Neural crest cell (in vitro differentiated cells): ENCODE measurements around the gene FRMD6. TPM values are rescaled to one million over a fixed set of nuclear protein-coding genes. Genes with fewer than 3 reads are reported as not detected.
"Not testable (repeated sequence)": the region's sequence is repeated elsewhere in the genome, so short reads cannot be mapped to it uniquely, and the experiment has no call there.

ENCODE experiments used
- DNase-seq: peaks from one replicate; pipeline ENCODE4 v3.0.0; 2021; ENCODE audit warnings: low read depth, mixed read lengths, low spot score
- H3K27ac Mint-ChIP-seq: one replicate; pipeline ENCODE4 v1.8.0; 2021; ENCODE audit warnings: mild to moderate bottlenecking, mixed read lengths; ENCODE audit not compliant: unreplicated experiment
- H3K27me3 Mint-ChIP-seq: 2 replicates; pipeline ENCODE4 v1.8.0; 2021; ENCODE audit warnings: low read depth, mild to moderate bottlenecking, mixed read lengths
- H3K36me3 Mint-ChIP-seq: 2 replicates; pipeline ENCODE4 v1.8.0; 2021; ENCODE audit warnings: low read depth, mild to moderate bottlenecking, mixed read lengths
- H3K4me1 Mint-ChIP-seq: 2 replicates; pipeline ENCODE4 v1.8.0; 2021; ENCODE audit warnings: mixed read lengths
- H3K4me3 Mint-ChIP-seq: one replicate; pipeline ENCODE4 v1.8.0; 2021; ENCODE audit warnings: mild to moderate bottlenecking, mixed read lengths
- H3K9me3 Mint-ChIP-seq: 2 replicates; pipeline ENCODE4 v1.8.0; 2021; ENCODE audit warnings: mixed read lengths
- total RNA-seq: library from RNA; stranded (reverse); gene quantifications from 2 replicates; pipeline ENCODE4 v1.2.1, GENCODE V29; 2021
- TF ChIP-seq, protein P1 (sequence below): fragments of 200-600 bp; sonication (generic); conservative IDR thresholded peaks from 2 replicates; pipeline ENCODE4 v1.5.0; 2021; ENCODE audit warnings: antibody characterized with exemption, mild to moderate bottlenecking

The FRMD6 gene
- total RNA-seq, 1 donor from 2014 or later, result 38.0 TPM

GRCh38 chr14:51626788-51627187 is 24.9 kb upstream of the FRMD6 start:
- DNase-seq, result no peak
- H3K36me3 Mint-ChIP-seq, result no peaks in the 10 kb centered on the region
- no peaks in the 10 kb centered on the region for H3K27me3 Mint-ChIP-seq
- peaks cover 5% of the 10 kb centered on the region for H3K4me1 Mint-ChIP-seq
- no peak overlapping the region for H3K4me3 Mint-ChIP-seq
- peaks cover 4% of the 10 kb centered on the region for H3K9me3 Mint-ChIP-seq
- TF ChIP-seq, protein P1, sequence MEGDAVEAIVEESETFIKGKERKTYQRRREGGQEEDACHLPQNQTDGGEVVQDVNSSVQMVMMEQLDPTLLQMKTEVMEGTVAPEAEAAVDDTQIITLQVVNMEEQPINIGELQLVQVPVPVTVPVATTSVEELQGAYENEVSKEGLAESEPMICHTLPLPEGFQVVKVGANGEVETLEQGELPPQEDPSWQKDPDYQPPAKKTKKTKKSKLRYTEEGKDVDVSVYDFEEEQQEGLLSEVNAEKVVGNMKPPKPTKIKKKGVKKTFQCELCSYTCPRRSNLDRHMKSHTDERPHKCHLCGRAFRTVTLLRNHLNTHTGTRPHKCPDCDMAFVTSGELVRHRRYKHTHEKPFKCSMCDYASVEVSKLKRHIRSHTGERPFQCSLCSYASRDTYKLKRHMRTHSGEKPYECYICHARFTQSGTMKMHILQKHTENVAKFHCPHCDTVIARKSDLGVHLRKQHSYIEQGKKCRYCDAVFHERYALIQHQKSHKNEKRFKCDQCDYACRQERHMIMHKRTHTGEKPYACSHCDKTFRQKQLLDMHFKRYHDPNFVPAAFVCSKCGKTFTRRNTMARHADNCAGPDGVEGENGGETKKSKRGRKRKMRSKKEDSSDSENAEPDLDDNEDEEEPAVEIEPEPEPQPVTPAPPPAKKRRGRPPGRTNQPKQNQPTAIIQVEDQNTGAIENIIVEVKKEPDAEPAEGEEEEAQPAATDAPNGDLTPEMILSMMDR, result no peak
- H3K27ac Mint-ChIP-seq, result no peak overlapping the region

DNA sequence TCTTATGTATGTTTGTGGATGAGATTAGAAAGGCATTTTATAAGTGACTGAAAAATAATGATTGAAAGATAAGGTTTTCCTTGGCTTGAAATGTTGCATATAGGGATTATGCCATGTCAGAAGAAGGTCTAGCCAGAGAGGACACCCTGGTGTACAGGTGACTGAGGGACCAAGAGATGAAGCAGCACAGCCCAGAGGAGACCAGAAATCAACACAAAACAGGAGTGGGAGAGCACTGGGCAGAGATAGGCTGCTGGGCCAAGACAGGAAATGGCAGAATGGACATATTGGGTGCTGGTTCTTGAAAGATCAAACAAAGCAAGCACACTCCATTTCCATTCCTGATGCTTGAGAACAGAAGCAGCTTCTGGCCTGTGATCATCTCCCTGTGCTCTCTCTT is 24.4 kb upstream of the FRMD6 start:
- Mint-ChIP-seq H3K36me3 (peaks cover 2% of the 10 kb centered on the region), H3K27me3 (no peaks in the 10 kb centered on the region), H3K4me3 (no peak overlapping the region), H3K4me1 (peaks cover 5% of the 10 kb centered on the region), H3K27ac (no peak overlapping the region), H3K9me3 (peaks cover 7% of the 10 kb centered on the region)
- no peak for DNase-seq
- TF ChIP-seq, protein P1, result no peak

DNA sequence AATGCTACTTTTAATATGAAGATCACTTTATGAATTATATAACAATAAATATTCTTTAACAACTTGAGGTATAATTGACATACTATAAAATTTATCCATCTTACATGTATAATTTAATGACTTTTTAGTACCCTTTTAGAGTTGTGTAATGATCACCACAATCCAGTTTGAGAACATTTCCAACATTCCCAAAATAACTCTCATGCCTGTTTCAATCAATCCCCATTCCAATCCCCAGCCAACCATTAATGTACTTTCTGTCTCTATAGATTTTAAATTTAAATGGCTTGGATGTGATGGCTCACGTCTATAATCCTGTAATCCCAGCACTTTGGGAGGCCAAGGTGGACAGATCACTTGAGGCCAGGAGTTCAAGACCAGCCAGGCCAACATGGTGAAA is 23.5 kb upstream of the FRMD6 start:
- Mint-ChIP-seq H3K27me3 (no peaks in the 10 kb centered on the region), H3K4me3 (no peak overlapping the region), H3K36me3 (peaks cover 2% of the 10 kb centered on the region), H3K27ac (no peak overlapping the region), H3K4me1 (no peaks in the 10 kb centered on the region), H3K9me3 (peaks cover 7% of the 10 kb centered on the region)
- TF ChIP-seq, protein P1, result no peak
- no peak for DNase-seq

DNA sequence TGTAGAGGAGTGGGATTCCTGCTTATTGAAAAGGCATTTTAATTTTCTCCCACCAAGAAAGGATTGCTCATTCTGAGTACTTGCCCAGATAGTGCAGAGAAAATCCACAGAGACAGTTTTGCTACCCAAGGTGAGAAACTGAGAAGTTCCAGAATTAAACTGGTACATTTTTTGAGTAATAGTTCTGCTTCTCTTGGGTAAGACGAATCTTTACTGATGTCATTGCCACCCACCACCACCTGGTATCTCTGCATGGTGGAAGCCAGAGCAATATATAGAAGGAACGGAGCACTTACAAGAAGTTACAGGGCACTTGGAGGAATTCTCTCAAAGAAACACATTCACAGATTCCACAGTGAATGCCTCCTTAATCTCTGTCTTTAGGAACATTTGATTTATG is 20.7 kb upstream of the FRMD6 start:
- Mint-ChIP-seq H3K4me1 (peaks cover 4% of the 10 kb centered on the region), H3K4me3 (no peak overlapping the region), H3K27ac (no peak overlapping the region), H3K27me3 (no peaks in the 10 kb centered on the region), H3K36me3 (peaks cover 2% of the 10 kb centered on the region), H3K9me3 (peaks cover 2% of the 10 kb centered on the region)
- no peak for DNase-seq
- TF ChIP-seq, protein P1, result no peak

DNA sequence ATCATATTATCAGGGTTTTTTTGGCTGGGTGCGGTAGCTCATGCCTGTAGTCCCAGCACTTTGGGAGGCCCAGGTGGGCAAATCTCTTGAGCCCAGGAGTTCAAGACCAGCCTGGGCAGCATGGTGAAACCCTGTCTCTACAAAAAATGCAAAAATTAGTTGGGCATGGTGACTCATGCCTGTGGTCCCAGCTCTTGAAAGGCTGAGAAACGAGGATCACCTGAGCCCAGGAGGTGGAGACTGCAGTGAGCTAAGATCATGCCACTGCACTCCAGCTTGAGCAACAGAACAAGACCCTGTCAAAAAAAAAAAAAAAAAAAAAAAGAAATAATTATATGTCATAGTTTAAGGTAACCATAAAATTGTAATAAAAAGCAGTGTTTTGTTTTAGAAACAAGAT is 18.4 kb upstream of the FRMD6 start:
- not testable (repeated sequence) for H3K27ac Mint-ChIP-seq, H3K4me3 Mint-ChIP-seq, H3K9me3 Mint-ChIP-seq, DNase-seq, H3K36me3 Mint-ChIP-seq, H3K27me3 Mint-ChIP-seq
- peaks cover 15% of the 10 kb centered on the region for H3K4me1 Mint-ChIP-seq

- H3K27me3 Mint-ChIP-seq, result no peaks in the 10 kb centered on the region
- H3K27ac Mint-ChIP-seq, result no peak overlapping the region
- peaks cover 2% of the 10 kb centered on the region for H3K9me3 Mint-ChIP-seq
- no peak overlapping the region for H3K4me3 Mint-ChIP-seq
- H3K4me1 Mint-ChIP-seq, result peaks cover 15% of the 10 kb centered on the region
- DNase-seq, result no peak
- peaks cover 2% of the 10 kb centered on the region for H3K36me3 Mint-ChIP-seq
- TF ChIP-seq, protein P1, result no peak
Observed at GRCh38 chr14:51636109-51636508, 15.6 kb upstream of the FRMD6 start.
